NCI-H1092 (cell line): ENCODE results near the gene KRTDAP.

ENCODE experiments used
- DNase-seq: peaks from one replicate; lab custom pipeline; 2025; lab: John Stamatoyannopoulos, UW

The KRTDAP gene

GRCh38 chr19:35451338-35452096 lies 38.7 kb downstream of the KRTDAP start:
- no peak for DNase-seq

GRCh38 chr19:35449359-35450043 lies 40.8 kb downstream of the KRTDAP start:
- DNase-seq = no peak

- DNase-seq = no peak
Observed at GRCh38 chr19:35447606-35448469, 42.4 kb downstream of the KRTDAP start, which contains the start of gene FFAR2. FFAR2 (plus strand) TSS chr19:35448257; CDS start chr19:35449715, 1,458 bp downstream.

- DNase-seq = no peak
Observed at GRCh38 chr19:35445826-35446593, 44.3 kb downstream of the KRTDAP start.

- DNase-seq = no peak
Observed at GRCh38 chr19:35444735-35445134, 45.5 kb downstream of the KRTDAP start.

GRCh38 chr19:35442091-35442490 lies 48.2 kb downstream of the KRTDAP start:
- no peak for DNase-seq

GRCh38 chr19:35439921-35440320 lies 50.3 kb downstream of the KRTDAP start:
- DNase-seq = no peak

GRCh38 chr19:35438527-35438926 lies 51.7 kb downstream of the KRTDAP start:
- no peak for DNase-seq

- DNase-seq = no peak
Observed at GRCh38 chr19:35438096-35438495, 52.2 kb downstream of the KRTDAP start.

- DNase-seq = no peak
Observed at GRCh38 chr19:35437406-35437951, 52.8 kb downstream of the KRTDAP start.
